GM21717 (cell line): ENCODE data around the gene BBC3.
A peak's percentile ranks its signal among the peaks of the same experiment; 100 is the strongest.
"Not testable (repeated sequence)": the region's sequence is repeated elsewhere in the genome, so short reads cannot be mapped to it uniquely, and the experiment has no call there.

Source experiments
- ATAC-seq: cut with Tn5 transposase; IDR thresholded peaks from one replicate; pipeline ENCODE4 v1.9.1; 2021; ENCODE audit warnings: mild to moderate bottlenecking, moderate library complexity; ENCODE audit not compliant: unreplicated experiment

Gene BBC3

GRCh38 chr19:47258895-47259555 is 28.0 kb upstream of the BBC3 start:
- ATAC-seq, result no peak

- ATAC-seq, result no peak
Measured at GRCh38 chr19:47258434-47258833, 27.4 kb upstream of the BBC3 start.

GRCh38 chr19:47257411-47258169 is 26.6 kb upstream of the BBC3 start:
- ATAC-seq, result no peak

GRCh38 chr19:47256693-47257410 is 25.9 kb upstream of the BBC3 start:
- ATAC-seq, result peak; percentile 54

- ATAC-seq, result peak; percentile 46
Measured at GRCh38 chr19:47255879-47256692, 25.1 kb upstream of the BBC3 start, which contains the start of gene CCDC9. Gene CCDC9, plus strand, starts transcription at chr19:47256525. Its CDS starts 1,876 bp downstream, at chr19:47258401.

- ATAC-seq, result no peak
Measured at GRCh38 chr19:47253970-47254369, 23.0 kb upstream of the BBC3 start.

- no peak for ATAC-seq
Measured at GRCh38 chr19:47253467-47253881, 22.5 kb upstream of the BBC3 start.

- ATAC-seq, result not testable (repeated sequence)
Measured at GRCh38 chr19:47253016-47253415, 22.0 kb upstream of the BBC3 start.

GRCh38 chr19:47247308-47247990 is 16.4 kb upstream of the BBC3 start:
- no peak for ATAC-seq

GRCh38 chr19:47243776-47244547 is 13.0 kb upstream of the BBC3 start:
- ATAC-seq, result no peak

- ATAC-seq, result no peak
Measured at GRCh38 chr19:47243364-47243775, 12.4 kb upstream of the BBC3 start.

GRCh38 chr19:47241919-47242577 is 11.0 kb upstream of the BBC3 start:
- no peak for ATAC-seq

- no peak for ATAC-seq
Measured at GRCh38 chr19:47240996-47241918, 10.3 kb upstream of the BBC3 start.

- ATAC-seq, result no peak
Measured at GRCh38 chr19:47240556-47240955, 9.6 kb upstream of the BBC3 start.

GRCh38 chr19:47239610-47240296 is 8.8 kb upstream of the BBC3 start:
- ATAC-seq, result no peak

GRCh38 chr19:47239152-47239551 is 8.2 kb upstream of the BBC3 start:
- no peak for ATAC-seq

- ATAC-seq, result no peak
Measured at GRCh38 chr19:47236072-47236675, 5.2 kb upstream of the BBC3 start.
